Neuronal stem cell (in vitro differentiated cells): Measurements from ENCODE around the gene CBX8.

Source experiments
- DNase-seq: peaks from one replicate; pipeline ENCODE4 v3.0.0-alpha.2; 2013; ENCODE audit warnings: low spot score
- H2AFZ ChIP-seq: one replicate; pipeline ENCODE4 v1.6.1; 2013; ENCODE audit warnings: mild to moderate bottlenecking, low read length, inconsistent platforms
- H2AK5ac ChIP-seq: 2 replicates; pipeline ENCODE4 v1.6.1; 2013; ENCODE audit warnings: low read depth, mild to moderate bottlenecking, inconsistent platforms, low read length, moderate library complexity, mixed read lengths
- H2BK120ac ChIP-seq: 2 replicates; pipeline ENCODE4 v1.6.1; 2013; ENCODE audit warnings: low read depth, mild to moderate bottlenecking, inconsistent platforms, low read length, moderate library complexity, mixed read lengths
- H2BK12ac ChIP-seq: one replicate; pipeline ENCODE4 v1.6.1; 2013; ENCODE audit warnings: low read length, inconsistent platforms
- H2BK15ac ChIP-seq: 2 replicates; pipeline ENCODE4 v1.6.1; 2013; ENCODE audit warnings: mild to moderate bottlenecking, low read length, inconsistent platforms, mixed read lengths
- H2BK5ac ChIP-seq: one replicate; pipeline ENCODE4 v1.6.1; 2013; ENCODE audit warnings: inconsistent platforms, mild to moderate bottlenecking, low read length, moderate library complexity
- H3K14ac ChIP-seq: one replicate; pipeline ENCODE4 v1.6.1; 2013; ENCODE audit warnings: low read length, inconsistent platforms
- H3K18ac ChIP-seq: 2 replicates; pipeline ENCODE4 v1.6.1; 2013; ENCODE audit warnings: low read length, inconsistent platforms
- H3K23ac ChIP-seq: 2 replicates; pipeline ENCODE4 v1.6.1; 2013; ENCODE audit warnings: low read depth, mild to moderate bottlenecking, mixed read lengths, low read length, inconsistent platforms; ENCODE audit not compliant: poor library complexity
- H3K27ac ChIP-seq: replicated peaks from 3 replicates; pipeline ENCODE4 v1.5.1; 2013; ENCODE audit warnings: low read length, inconsistent platforms
- H3K27me3 ChIP-seq, 3 experiments: 2 replicates each; pipeline ENCODE4 v1.6.1; 2013; ENCODE audit warnings: low read length in 3 of 3, mild to moderate bottlenecking in 2 of 3, inconsistent platforms in 1 of 3, low read depth in 1 of 3, mixed read lengths in 1 of 3, moderate library complexity in 1 of 3; ENCODE audit not compliant: control insufficient read depth in 3 of 3, insufficient read depth in 3 of 3
- H3K36me3 ChIP-seq, 2 donors: replicated peaks in 1 of 2; 2 replicates each; pipeline ENCODE4 v1.6.1; 2013; ENCODE audit warnings: low read length in 2 of 2; ENCODE audit not compliant: control insufficient read depth in 2 of 2, insufficient read depth in 2 of 2
- H3K4ac ChIP-seq: 2 replicates; pipeline ENCODE4 v1.6.1; 2013; ENCODE audit warnings: inconsistent platforms, mild to moderate bottlenecking, low read length, moderate library complexity
- H3K4me1 ChIP-seq, 2 donors: 1 replicate in 1 of 2; 2 replicates in 1 of 2; pipeline ENCODE4 v1.6.1; 2013; ENCODE audit warnings: low read length in 2 of 2, low read depth in 1 of 2; ENCODE audit not compliant: control insufficient read depth in 2 of 2, insufficient read depth in 1 of 2
- H3K4me2 ChIP-seq: one replicate; pipeline ENCODE4 v1.6.1; 2013; ENCODE audit warnings: mild to moderate bottlenecking, low read length, inconsistent platforms; ENCODE audit not compliant: insufficient read depth, poor library complexity, severe bottlenecking
- H3K4me3 ChIP-seq, 2 donors: 2 replicates each; pipeline ENCODE4 v1.5.1; 2013; ENCODE audit warnings: low read length in 2 of 2, mild to moderate bottlenecking in 2 of 2, inconsistent platforms in 1 of 2, moderate library complexity in 1 of 2
- H3K79me1 ChIP-seq: one replicate; pipeline ENCODE4 v1.6.1; 2013; ENCODE audit warnings: low read depth, mild to moderate bottlenecking, inconsistent platforms, low read length, moderate library complexity
- H3K9ac ChIP-seq: one replicate; pipeline ENCODE4 v1.6.1; 2013; ENCODE audit warnings: mild to moderate bottlenecking, low read depth, low read length, inconsistent platforms; ENCODE audit not compliant: poor library complexity
- H3K9me3 ChIP-seq, 2 donors: replicated peaks in 1 of 2; 2 replicates each; pipeline versions ENCODE3 to v1.6.1; 2013; ENCODE audit warnings: low read length in 2 of 2, mild to moderate bottlenecking in 2 of 2, inconsistent platforms in 1 of 2, low read depth in 1 of 2, mixed read lengths in 1 of 2, moderate library complexity in 1 of 2; ENCODE audit not compliant: control insufficient read depth in 2 of 2, insufficient read depth in 1 of 2
- H4K8ac ChIP-seq: one replicate; pipeline ENCODE4 v1.6.1; 2013; ENCODE audit warnings: low read depth, mild to moderate bottlenecking, inconsistent platforms, low read length, moderate library complexity
- H4K91ac ChIP-seq: one replicate; pipeline ENCODE4 v1.6.1; 2013; ENCODE audit warnings: low read length, low read depth, mild to moderate bottlenecking, inconsistent platforms; ENCODE audit not compliant: poor library complexity
- WGBS, 2 donors: extraction: QIAGEN DNeasy Blood & Tissue Kit; methylation state at CpG; one replicate each; pipeline ENCODE4 v1.1.7; 2013; ENCODE audit warnings: missing lambda C conversion rate in 2 of 2, mixed read lengths in 1 of 2; ENCODE audit not compliant: insufficient read length in 2 of 2, insufficient replicate concordance in 1 of 2; ENCODE audit errors: extremely low coverage in 2 of 2; 5-methylcytosine and 5-hydroxymethylcytosine counted together

Gene CBX8

DNA sequence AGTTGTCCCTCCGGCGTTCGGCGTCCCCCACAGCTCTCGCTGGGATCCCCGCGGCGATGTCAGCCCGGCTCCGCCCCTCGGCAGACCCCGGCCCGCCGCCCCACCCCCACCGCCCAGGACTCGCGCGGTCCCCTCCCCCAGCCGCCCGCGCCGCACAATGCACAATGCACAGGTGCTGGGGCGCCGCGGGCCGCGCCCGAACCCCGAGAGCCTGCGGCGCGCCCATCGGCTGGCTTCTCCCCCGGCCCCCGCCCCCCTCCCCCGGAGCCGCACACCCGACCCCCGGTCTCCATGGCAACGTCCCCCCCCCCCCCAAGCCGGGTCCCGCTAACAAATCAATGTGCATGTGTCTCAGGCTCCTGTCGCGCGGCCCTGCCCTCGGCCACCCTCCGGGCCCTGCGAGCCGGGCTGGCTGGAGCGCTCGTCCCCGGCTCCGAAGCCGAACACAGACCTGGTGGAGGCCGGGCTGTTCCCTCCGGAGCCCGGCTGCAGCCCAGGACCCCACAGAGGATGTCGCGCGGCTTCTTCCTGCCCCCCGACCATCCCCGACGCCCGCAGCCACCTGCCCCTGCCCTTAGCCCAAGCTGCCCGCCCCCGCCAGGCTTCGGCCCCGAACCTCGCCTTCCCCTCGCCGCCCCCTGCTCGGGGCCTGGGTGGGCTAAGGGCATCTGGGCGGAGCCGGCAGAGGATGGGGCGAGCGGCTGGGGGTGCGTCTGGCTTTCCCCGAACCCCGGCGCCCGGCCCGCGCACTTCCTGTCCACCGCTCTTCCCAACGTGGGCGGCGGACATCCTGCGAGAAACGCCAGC is 818 bp upstream of the CBX8 start:
- Histone ChIP-seq H3K23ac (peak overlapping the region; percentile 90), H3K9me3 (peaks cover 0 to 8% of the 10 kb centered on the region in 2 donors), H3K4me2 (peak overlapping the region; percentile 60), H2AK5ac (peak overlapping the region; percentile 95), H3K9ac (peak overlapping the region; percentile 74), H3K4me3 (peak overlapping the region; percentile 52 to 58), H3K27ac (no peak overlapping the region), H2BK120ac (peak overlapping the region; percentile 100), H3K4me1 (peaks cover 42 to 57% of the 10 kb centered on the region in 2 donors), H2BK15ac (peak overlapping the region; percentile 98), H2BK5ac (peak overlapping the region; percentile 82), H3K4ac (peak overlapping the region; percentile 92), H2BK12ac (peak overlapping the region; percentile 98), H3K14ac (peak overlapping the region; percentile 85), H3K36me3 (peaks cover 4 to 22% of the 10 kb centered on the region in 2 donors), H3K18ac (peak overlapping the region; percentile 99), H3K27me3 (peaks cover 47 to 76% (median 48%) of the 10 kb centered on the region in 3 experiments), H3K79me1 (peaks cover 2% of the 10 kb centered on the region), H4K91ac (peak overlapping the region; percentile 98), H4K8ac (peak overlapping the region; percentile 76), H2AFZ (peak overlapping the region; percentile 78)
- DNase-seq = no peak
- WGBS, 2 donors = no CpG with 5 or more reads among the region's 89 CpGs

DNA sequence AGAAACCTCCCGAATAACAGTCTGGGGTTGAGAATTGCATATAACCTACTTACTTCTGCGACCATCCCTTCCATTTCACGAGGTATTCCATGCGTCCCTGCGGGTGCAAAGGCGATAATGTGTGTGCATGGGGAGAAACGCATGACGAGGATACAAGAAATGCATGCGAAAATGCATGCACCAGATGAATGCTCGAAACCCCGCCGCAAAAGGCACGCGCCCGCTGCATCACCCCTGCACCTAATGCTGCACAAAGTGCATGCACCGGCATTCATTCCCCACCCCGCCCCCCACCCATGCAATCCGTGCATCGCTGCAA is 474 bp downstream of the CBX8 start:
- no CpG with 5 or more reads among the region's 19 CpGs for WGBS, 2 donors
- peak overlapping the region; percentile 58 to 92 for H3K4me3 ChIP-seq
- H2BK12ac ChIP-seq = peak overlapping the region; percentile 59
- peaks cover 46 to 62% of the 10 kb centered on the region in 2 donors for H3K4me1 ChIP-seq
- peak overlapping the region; percentile 98 for H2BK5ac ChIP-seq
- peak overlapping the region; percentile 86 for H2AFZ ChIP-seq
- peaks cover 45 to 76% (median 47%) of the 10 kb centered on the region in 3 experiments for H3K27me3 ChIP-seq
- no peak for DNase-seq
- H3K36me3 ChIP-seq = peaks cover 4 to 22% of the 10 kb centered on the region in 2 donors
- no peak overlapping the region for H2AK5ac ChIP-seq
- H3K9ac ChIP-seq = peak overlapping the region; percentile 92
- H3K23ac ChIP-seq = peak overlapping the region; percentile 77
- peak overlapping the region; percentile 35 for H2BK15ac ChIP-seq
- no peak overlapping the region for H2BK120ac ChIP-seq
- H3K79me1 ChIP-seq = peaks cover 2% of the 10 kb centered on the region
- H3K9me3 ChIP-seq = peaks cover 0 to 4% of the 10 kb centered on the region in 2 donors
- H4K8ac ChIP-seq = no peak overlapping the region
- H3K27ac ChIP-seq = no peak overlapping the region
- no peak overlapping the region for H3K14ac ChIP-seq
- no peak overlapping the region for H3K4ac ChIP-seq
- no peak overlapping the region for H4K91ac ChIP-seq
- peak overlapping the region; percentile 98 for H3K18ac ChIP-seq
- H3K4me2 ChIP-seq = peak overlapping the region; percentile 81

DNA sequence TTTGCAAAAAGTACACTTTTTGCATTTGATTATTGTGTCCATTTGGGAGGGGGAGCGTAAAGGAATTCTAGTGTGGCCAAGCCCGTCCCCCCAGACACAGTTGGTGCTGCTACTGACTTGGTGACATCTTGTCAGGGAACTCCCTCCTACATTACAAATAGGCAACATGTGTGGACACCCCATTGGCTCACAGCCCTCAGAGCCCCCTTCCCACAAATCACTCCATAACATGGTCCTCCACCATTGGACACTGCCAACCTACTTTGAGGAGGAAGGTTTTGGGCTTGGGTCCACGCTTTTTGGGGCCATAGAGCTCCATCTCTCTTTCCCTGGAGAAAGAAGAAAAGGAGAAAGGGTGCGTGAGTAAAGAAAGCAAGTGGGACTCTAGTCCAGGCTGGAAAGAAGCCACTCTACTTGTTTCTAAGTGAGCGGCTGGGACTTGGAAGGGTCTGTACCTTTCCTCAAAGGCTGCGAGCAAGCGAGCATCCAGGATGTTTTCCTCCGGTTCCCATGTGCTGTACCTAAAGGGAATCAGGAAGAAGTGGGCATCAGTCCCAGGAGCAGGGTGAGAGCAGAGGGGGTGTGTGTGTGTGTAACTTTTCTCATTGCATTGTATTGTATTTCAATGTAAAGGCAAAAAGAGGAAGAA is 958 bp downstream of the CBX8 start:
- Histone ChIP-seq H3K27ac (no peak overlapping the region), H3K4me1 (peaks cover 48 to 63% of the 10 kb centered on the region in 2 donors), H3K4me2 (peak overlapping the region; percentile 81), H3K27me3 (peaks cover 45 to 76% (median 47%) of the 10 kb centered on the region in 3 experiments), H3K36me3 (peaks cover 4 to 22% of the 10 kb centered on the region in 2 donors), H2BK12ac (no peak overlapping the region), H3K14ac (no peak overlapping the region), H2BK120ac (no peak overlapping the region), H3K23ac (no peak overlapping the region), H4K8ac (no peak overlapping the region), H4K91ac (no peak overlapping the region), H3K9ac (no peak overlapping the region), H2AK5ac (no peak overlapping the region), H3K4me3 (peak overlapping the region; percentile 58 to 92), H3K4ac (no peak overlapping the region), H3K9me3 (peaks cover 0 to 4% of the 10 kb centered on the region in 2 donors), H2BK5ac (no peak overlapping the region), H2AFZ (no peak overlapping the region), H3K79me1 (peaks cover 2% of the 10 kb centered on the region), H2BK15ac (no peak overlapping the region), H3K18ac (no peak overlapping the region)
- no CpG with 5 or more reads among the region's 8 CpGs for WGBS, 2 donors
- no peak for DNase-seq
